Hepatocyte (in vitro differentiated cells): Measurements from ENCODE around the gene CES3. TPM values are rescaled to one million over a fixed set of nuclear protein-coding genes. Genes with fewer than 3 reads are reported as not detected.

Source experiments
- DNase-seq: peaks from one replicate; pipeline ENCODE4 v3.0.0-alpha.2; 2016; ENCODE audit warnings: low spot score
- H2AFZ ChIP-seq: fragments of 200-600 bp; sonication (generic); 2 replicates; pipeline ENCODE4 v1.6.0; 2016; ENCODE audit warnings: antibody characterized with exemption, mild to moderate bottlenecking
- H3K27ac ChIP-seq: fragments of 200-600 bp; sonication (generic); 2 replicates; pipeline ENCODE4 v1.5.1; 2016; ENCODE audit warnings: mild to moderate bottlenecking
- H3K27me3 ChIP-seq: fragments of 200-600 bp; sonication (generic); 2 replicates; pipeline ENCODE4 v1.6.1; 2016
- H3K36me3 ChIP-seq: fragments of 200-600 bp; sonication (generic); replicated peaks from 2 replicates; pipeline ENCODE4 v1.5.1; 2016; ENCODE audit warnings: low read depth; ENCODE audit not compliant: insufficient read depth
- H3K4me1 ChIP-seq: fragments of 200-600 bp; sonication (generic); 2 replicates; pipeline ENCODE4 v1.5.1; 2016; ENCODE audit warnings: mild to moderate bottlenecking, moderate library complexity; ENCODE audit not compliant: insufficient read depth
- H3K4me2 ChIP-seq: fragments of 200-600 bp; sonication (generic); 2 replicates; pipeline ENCODE4 v1.6.0; 2016
- H3K4me3 ChIP-seq: fragments of 200-600 bp; sonication (generic); 2 replicates; pipeline ENCODE4 v1.5.1; 2016; ENCODE audit warnings: mild to moderate bottlenecking
- H3K79me2 ChIP-seq: fragments of 200-600 bp; sonication (generic); 2 replicates; pipeline ENCODE4 v1.6.0; 2017; ENCODE audit warnings: mild to moderate bottlenecking
- H3K9me2 ChIP-seq: fragments of 200-600 bp; sonication (generic); replicated peaks from 2 replicates; pipeline ENCODE4 v1.6.0; 2017; ENCODE audit warnings: mild to moderate bottlenecking; ENCODE audit not compliant: insufficient read depth
- H3K9me3 ChIP-seq: fragments of 200-600 bp; sonication (generic); 2 replicates; pipeline ENCODE4 v1.5.1; 2016; ENCODE audit warnings: low read depth, mild to moderate bottlenecking
- H4K20me1 ChIP-seq: fragments of 200-600 bp; sonication (generic); 2 replicates; pipeline ENCODE4 v1.6.0; 2016; ENCODE audit warnings: mild to moderate bottlenecking; ENCODE audit not compliant: insufficient read depth, poor library complexity, severe bottlenecking
- EZH2 ChIP-seq: fragments of 200-600 bp; sonication (generic); IDR thresholded peaks from 2 replicates; pipeline ENCODE4 v1.6.1; 2016; ENCODE audit warnings: antibody characterized with exemption, mild to moderate bottlenecking, borderline replicate concordance
- EZH2phosphoT487 ChIP-seq: fragments of 200-600 bp; sonication (generic); IDR thresholded peaks from one replicate; pipeline ENCODE4 v1.6.1; 2018; ENCODE audit warnings: antibody characterized with exemption, mild to moderate bottlenecking, low read depth, moderate library complexity; ENCODE audit not compliant: unreplicated experiment, severe bottlenecking
- WGBS: methylation state at CpG from one replicate; pipeline ENCODE4 v1.1.6; 2016; ENCODE audit warnings: low lambda C conversion rate; ENCODE audit errors: missing lambda C conversion rate; 5-methylcytosine and 5-hydroxymethylcytosine counted together
- polyA plus RNA-seq: library from polyadenylated mRNA; unstranded; fragments of >200 nt; fragmentation: Nextera tagmentation; extraction: Ambion mirVana; gene quantifications from 2 replicates; pipeline ENCODE4 v1.2.1, GENCODE V29; 2016
- total RNA-seq: library from RNA; depleted of rRNA; stranded (reverse); fragments of >200 nt; gene quantifications from 2 replicates; pipeline ENCODE4 v1.2.3, GENCODE V29; 2014
- TF ChIP-seq, protein P1 (sequence below): fragments of 200-600 bp; sonication (generic); IDR thresholded peaks from 2 replicates; pipeline ENCODE4 v1.5.1; 2016; ENCODE audit warnings: antibody characterized with exemption, mild to moderate bottlenecking; ENCODE audit not compliant: poor library complexity

CES3 gene
- total and polyA plus RNA-seq, 2 experiments from 2014 or later: 1.7 to 3.8 TPM

GRCh38 chr16:66914541-66914940 is 46.5 kb upstream of the CES3 start:
- no peaks in the 10 kb centered on the region for H3K9me2 ChIP-seq
- H3K79me2 ChIP-seq: no peaks in the 10 kb centered on the region
- no peak overlapping the region for H3K27ac ChIP-seq
- TF ChIP-seq EZH2phosphoT487 (no peak), EZH2 (no peak)
- no peak overlapping the region for H3K4me3 ChIP-seq
- H4K20me1 ChIP-seq: no peaks in the 10 kb centered on the region
- no peaks in the 10 kb centered on the region for H3K27me3 ChIP-seq
- no peaks in the 10 kb centered on the region for H3K4me1 ChIP-seq
- no peak for DNase-seq
- H3K9me3 ChIP-seq: no peaks in the 10 kb centered on the region
- 98% methylated on average over 7 of the region's 7 CpGs for WGBS
- H3K36me3 ChIP-seq: no peaks in the 10 kb centered on the region
- no peak overlapping the region for H2AFZ ChIP-seq
- no peak overlapping the region for H3K4me2 ChIP-seq

DNA sequence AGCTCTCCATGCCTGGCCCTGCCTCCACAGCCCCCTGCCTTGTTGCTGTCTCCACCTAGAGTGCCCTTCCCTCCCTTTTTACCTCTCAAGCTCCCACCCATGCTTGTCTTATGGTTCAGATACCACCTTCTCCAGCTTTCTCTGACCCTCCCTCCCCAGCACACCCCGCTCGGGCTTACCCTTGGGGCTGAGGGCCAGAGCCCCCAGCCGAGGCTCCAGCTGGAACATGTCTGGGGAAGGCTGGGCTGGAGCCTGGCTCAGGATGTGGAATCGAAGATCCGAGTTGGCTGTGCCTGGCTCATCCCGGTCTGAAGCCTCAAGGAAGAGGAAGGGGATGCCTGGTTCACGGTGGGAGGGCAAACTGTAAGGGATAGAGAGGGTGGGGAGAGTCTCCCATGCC is 46.0 kb upstream of the CES3 start:
- Histone ChIP-seq H3K4me2 (no peak overlapping the region), H2AFZ (no peak overlapping the region), H3K9me2 (no peaks in the 10 kb centered on the region), H3K36me3 (no peaks in the 10 kb centered on the region), H3K79me2 (no peaks in the 10 kb centered on the region), H3K4me1 (no peaks in the 10 kb centered on the region), H3K27me3 (no peaks in the 10 kb centered on the region), H3K9me3 (no peaks in the 10 kb centered on the region), H4K20me1 (no peaks in the 10 kb centered on the region), H3K27ac (no peak overlapping the region), H3K4me3 (no peak overlapping the region)
- WGBS: 80% methylated on average over 7 of the region's 7 CpGs
- TF ChIP-seq EZH2phosphoT487 (no peak), EZH2 (no peak)
- TF ChIP-seq, protein P1, sequence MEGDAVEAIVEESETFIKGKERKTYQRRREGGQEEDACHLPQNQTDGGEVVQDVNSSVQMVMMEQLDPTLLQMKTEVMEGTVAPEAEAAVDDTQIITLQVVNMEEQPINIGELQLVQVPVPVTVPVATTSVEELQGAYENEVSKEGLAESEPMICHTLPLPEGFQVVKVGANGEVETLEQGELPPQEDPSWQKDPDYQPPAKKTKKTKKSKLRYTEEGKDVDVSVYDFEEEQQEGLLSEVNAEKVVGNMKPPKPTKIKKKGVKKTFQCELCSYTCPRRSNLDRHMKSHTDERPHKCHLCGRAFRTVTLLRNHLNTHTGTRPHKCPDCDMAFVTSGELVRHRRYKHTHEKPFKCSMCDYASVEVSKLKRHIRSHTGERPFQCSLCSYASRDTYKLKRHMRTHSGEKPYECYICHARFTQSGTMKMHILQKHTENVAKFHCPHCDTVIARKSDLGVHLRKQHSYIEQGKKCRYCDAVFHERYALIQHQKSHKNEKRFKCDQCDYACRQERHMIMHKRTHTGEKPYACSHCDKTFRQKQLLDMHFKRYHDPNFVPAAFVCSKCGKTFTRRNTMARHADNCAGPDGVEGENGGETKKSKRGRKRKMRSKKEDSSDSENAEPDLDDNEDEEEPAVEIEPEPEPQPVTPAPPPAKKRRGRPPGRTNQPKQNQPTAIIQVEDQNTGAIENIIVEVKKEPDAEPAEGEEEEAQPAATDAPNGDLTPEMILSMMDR: no peak
- no peak for DNase-seq

DNA sequence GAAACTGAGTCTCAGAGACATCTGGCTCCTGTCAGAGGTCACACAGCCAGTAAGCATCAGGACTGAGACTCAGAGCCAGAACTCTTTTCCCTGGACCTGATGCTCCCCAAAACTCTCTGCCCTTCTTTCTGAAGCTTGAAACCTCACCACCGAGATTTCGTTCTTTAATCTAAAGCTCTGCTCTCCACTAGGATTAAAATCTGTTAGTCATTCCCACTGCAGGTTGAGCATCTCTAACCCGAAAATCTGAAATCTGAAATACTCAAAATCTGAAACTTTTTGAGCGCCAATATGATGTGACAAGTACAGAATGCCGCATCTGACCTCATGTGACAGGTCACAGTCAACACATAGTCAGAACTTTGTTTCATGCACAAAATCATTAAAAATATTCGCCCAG is 44.5 kb upstream of the CES3 start:
- DNase-seq: no peak
- Histone ChIP-seq H3K4me1 (no peaks in the 10 kb centered on the region), H3K27me3 (no peaks in the 10 kb centered on the region), H3K9me3 (no peaks in the 10 kb centered on the region), H3K4me2 (no peak overlapping the region), H3K79me2 (no peaks in the 10 kb centered on the region), H3K36me3 (no peaks in the 10 kb centered on the region), H4K20me1 (no peaks in the 10 kb centered on the region), H3K9me2 (no peaks in the 10 kb centered on the region), H3K4me3 (no peak overlapping the region), H2AFZ (no peak overlapping the region), H3K27ac (no peak overlapping the region)
- no peak for TF ChIP-seq EZH2phosphoT487
- no peak for TF ChIP-seq EZH2
- TF ChIP-seq, protein P1: no peak
- WGBS: 88% methylated on average over 6 of the region's 6 CpGs

GRCh38 chr16:66917741-66918140 is 43.3 kb upstream of the CES3 start:
- Histone ChIP-seq H3K9me3 (no peaks in the 10 kb centered on the region), H3K4me3 (no peak overlapping the region), H3K4me2 (no peak overlapping the region), H3K9me2 (no peaks in the 10 kb centered on the region), H3K27me3 (no peaks in the 10 kb centered on the region), H2AFZ (no peak overlapping the region), H3K27ac (no peak overlapping the region), H3K36me3 (no peaks in the 10 kb centered on the region), H3K79me2 (no peaks in the 10 kb centered on the region), H3K4me1 (no peaks in the 10 kb centered on the region), H4K20me1 (no peaks in the 10 kb centered on the region)
- TF ChIP-seq, protein P1: no peak
- no peak for TF ChIP-seq EZH2
- TF ChIP-seq EZH2phosphoT487: no peak
- 87% methylated on average over 9 of the region's 9 CpGs for WGBS
- no peak for DNase-seq
